ENCODE measurements around the gene OR2S2. TPM values are rescaled to one million over a fixed set of nuclear protein-coding genes. Genes with fewer than 3 reads are reported as not detected.
"Not testable (repeated sequence)": the region's sequence is repeated elsewhere in the genome, so short reads cannot be mapped to it uniquely, and the experiment has no call there.

OR2S2 gene
- total RNA-seq, 1 experiment from 2014 or later: not detected

GRCh38 chr9:35993976-35994720 lies 36.2 kb upstream of the OR2S2 start:
- DNase-seq (ENCODE audit: low spot score): no peak
- ATAC-seq: no peak
- Mint-ChIP-seq H3K4me3 (no peak overlapping the region), H3K9me3 (peaks cover 18% of the 10 kb centered on the region), H3K27me3 (ENCODE audit: low read depth) (peaks cover 27% of the 10 kb centered on the region), H3K27ac (no peak overlapping the region), H3K4me1 (no peaks in the 10 kb centered on the region), H3K36me3 (peaks cover 10% of the 10 kb centered on the region; the same call in 1 of the 2 replicates)
- ChIA-PET CTCF (interaction anchor here (1.0 to 1.9 kb wide), 4 partner anchors 9 to 49 kb away, joined by 3 to 6 read pairs (median 4); no protein-coding TSS in a partner anchor), POLR2A (no interaction called here)
- TF ChIP-seq CDX4 (CRISPR knock-in tag; IDR thresholded peaks at IDR 0.05; ENCODE audit: borderline replicate concordance) (no peak), GRHL2 (CRISPR knock-in tag; IDR thresholded peaks at IDR 0.05; ENCODE audit: insufficient replicate concordance, severe bottlenecking) (no peak), ZNF671 (CRISPR knock-in tag; IDR thresholded peaks at IDR 0.05) (no peak), MLX (CRISPR knock-in tag; IDR thresholded peaks at IDR 0.05) (no peak)

DNA sequence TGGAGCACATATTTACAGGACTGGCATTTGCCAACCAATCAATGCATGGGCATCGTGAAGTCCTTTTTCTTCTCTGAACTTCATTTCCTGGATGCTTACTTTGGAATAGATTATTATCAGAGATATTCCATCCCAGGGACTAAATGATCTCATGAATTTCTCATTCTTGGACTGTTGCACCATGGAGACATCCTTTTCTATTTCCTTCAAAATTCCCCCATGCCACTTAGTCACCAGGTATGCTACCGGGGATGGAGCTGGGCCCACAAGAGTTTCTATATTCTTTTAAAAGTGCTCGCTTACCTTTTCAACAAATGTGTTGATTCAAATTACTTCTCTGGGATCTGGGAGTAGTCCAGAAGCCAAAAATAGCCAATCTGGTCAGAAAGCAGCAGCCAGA lies 35.2 kb upstream of the OR2S2 start:
- POLR2A ChIA-PET; ATAC-seq; H3K4me3 Mint-ChIP-seq; H3K36me3 Mint-ChIP-seq; DNase-seq (ENCODE audit: low spot score); H3K27ac Mint-ChIP-seq; H3K4me1 Mint-ChIP-seq: not testable (repeated sequence)
- CTCF ChIA-PET: interaction anchor here (0.9 to 1.4 kb wide), 2 partner anchors 16 to 30 kb away, joined by 3 to 5 read pairs; no protein-coding TSS in a partner anchor
- peaks cover 10% of the 10 kb centered on the region for H3K9me3 Mint-ChIP-seq
- peaks cover 28% of the 10 kb centered on the region for H3K27me3 Mint-ChIP-seq (ENCODE audit: low read depth)

- Mint-ChIP-seq H3K4me1 (no peaks in the 10 kb centered on the region), H3K27ac (no peak overlapping the region), H3K27me3 (ENCODE audit: low read depth) (peaks cover 28% of the 10 kb centered on the region), H3K4me3 (no peak overlapping the region), H3K36me3 (no peaks in the 10 kb centered on the region), H3K9me3 (no peaks in the 10 kb centered on the region)
- ATAC-seq: no peak
- POLR2A ChIA-PET: no interaction called here
- TF ChIP-seq, protein P1, sequence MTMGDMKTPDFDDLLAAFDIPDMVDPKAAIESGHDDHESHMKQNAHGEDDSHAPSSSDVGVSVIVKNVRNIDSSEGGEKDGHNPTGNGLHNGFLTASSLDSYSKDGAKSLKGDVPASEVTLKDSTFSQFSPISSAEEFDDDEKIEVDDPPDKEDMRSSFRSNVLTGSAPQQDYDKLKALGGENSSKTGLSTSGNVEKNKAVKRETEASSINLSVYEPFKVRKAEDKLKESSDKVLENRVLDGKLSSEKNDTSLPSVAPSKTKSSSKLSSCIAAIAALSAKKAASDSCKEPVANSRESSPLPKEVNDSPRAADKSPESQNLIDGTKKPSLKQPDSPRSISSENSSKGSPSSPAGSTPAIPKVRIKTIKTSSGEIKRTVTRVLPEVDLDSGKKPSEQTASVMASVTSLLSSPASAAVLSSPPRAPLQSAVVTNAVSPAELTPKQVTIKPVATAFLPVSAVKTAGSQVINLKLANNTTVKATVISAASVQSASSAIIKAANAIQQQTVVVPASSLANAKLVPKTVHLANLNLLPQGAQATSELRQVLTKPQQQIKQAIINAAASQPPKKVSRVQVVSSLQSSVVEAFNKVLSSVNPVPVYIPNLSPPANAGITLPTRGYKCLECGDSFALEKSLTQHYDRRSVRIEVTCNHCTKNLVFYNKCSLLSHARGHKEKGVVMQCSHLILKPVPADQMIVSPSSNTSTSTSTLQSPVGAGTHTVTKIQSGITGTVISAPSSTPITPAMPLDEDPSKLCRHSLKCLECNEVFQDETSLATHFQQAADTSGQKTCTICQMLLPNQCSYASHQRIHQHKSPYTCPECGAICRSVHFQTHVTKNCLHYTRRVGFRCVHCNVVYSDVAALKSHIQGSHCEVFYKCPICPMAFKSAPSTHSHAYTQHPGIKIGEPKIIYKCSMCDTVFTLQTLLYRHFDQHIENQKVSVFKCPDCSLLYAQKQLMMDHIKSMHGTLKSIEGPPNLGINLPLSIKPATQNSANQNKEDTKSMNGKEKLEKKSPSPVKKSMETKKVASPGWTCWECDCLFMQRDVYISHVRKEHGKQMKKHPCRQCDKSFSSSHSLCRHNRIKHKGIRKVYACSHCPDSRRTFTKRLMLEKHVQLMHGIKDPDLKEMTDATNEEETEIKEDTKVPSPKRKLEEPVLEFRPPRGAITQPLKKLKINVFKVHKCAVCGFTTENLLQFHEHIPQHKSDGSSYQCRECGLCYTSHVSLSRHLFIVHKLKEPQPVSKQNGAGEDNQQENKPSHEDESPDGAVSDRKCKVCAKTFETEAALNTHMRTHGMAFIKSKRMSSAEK (CRISPR knock-in tag; IDR thresholded peaks at IDR 0.05; ENCODE audit: borderline replicate concordance): no peak
- TF ChIP-seq, protein P2, sequence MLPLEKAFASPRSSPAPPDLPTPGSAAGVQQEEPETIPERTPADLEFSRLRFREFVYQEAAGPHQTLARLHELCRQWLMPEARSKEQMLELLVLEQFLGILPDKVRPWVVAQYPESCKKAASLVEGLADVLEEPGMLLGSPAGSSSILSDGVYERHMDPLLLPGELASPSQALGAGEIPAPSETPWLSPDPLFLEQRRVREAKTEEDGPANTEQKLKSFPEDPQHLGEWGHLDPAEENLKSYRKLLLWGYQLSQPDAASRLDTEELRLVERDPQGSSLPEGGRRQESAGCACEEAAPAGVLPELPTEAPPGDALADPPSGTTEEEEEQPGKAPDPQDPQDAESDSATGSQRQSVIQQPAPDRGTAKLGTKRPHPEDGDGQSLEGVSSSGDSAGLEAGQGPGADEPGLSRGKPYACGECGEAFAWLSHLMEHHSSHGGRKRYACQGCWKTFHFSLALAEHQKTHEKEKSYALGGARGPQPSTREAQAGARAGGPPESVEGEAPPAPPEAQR (CRISPR knock-in tag; IDR thresholded peaks at IDR 0.05): no peak
- TF ChIP-seq JAZF1 (CRISPR knock-in tag; IDR thresholded peaks at IDR 0.05): no peak
- TF ChIP-seq, protein P3, sequence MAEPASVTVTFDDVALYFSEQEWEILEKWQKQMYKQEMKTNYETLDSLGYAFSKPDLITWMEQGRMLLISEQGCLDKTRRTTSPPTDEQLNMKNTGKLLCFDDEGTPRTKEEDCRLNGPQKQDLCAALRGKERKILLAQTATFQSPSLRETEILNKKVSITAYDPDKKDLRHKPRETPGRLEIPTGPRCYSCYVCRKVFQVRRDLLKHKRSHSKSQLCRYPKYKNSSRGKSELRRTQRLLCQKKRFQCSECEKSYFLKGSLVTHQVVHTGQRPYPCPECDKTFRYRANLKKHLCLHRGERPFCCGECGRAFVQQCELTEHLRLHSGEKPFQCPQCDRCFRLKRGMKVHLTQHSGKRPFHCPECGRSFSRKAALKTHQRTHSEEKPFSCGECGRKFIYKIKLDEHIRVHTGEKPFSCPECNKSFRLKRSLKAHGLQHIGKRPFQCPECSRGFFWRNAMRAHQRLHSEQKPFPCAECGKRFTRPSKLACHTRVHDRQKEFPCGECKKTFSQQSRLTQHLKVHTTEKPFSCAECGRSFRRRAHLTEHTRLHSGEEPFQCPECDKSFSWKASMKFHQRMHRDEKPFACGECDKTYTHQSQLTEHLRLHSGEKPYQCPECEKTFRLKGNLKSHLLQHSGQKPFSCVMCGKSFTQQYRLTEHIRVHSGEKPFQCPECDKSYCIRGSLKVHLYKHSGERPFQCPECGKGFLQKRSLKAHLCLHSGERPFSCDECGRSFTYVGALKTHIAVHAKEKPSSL (CRISPR knock-in tag; conservative IDR thresholded peaks at IDR 0.05): no peak
- TF ChIP-seq RORB (CRISPR knock-in tag; IDR thresholded peaks at IDR 0.05): no peak
- TF ChIP-seq HMGA2 (CRISPR knock-in tag; IDR thresholded peaks at IDR 0.05): no peak
- no peak for TF ChIP-seq ATF6 (CRISPR knock-in tag; IDR thresholded peaks at IDR 0.05)
- TF ChIP-seq FOXK1 (CRISPR knock-in tag; IDR thresholded peaks at IDR 0.05): no peak
- TF ChIP-seq, protein P4, sequence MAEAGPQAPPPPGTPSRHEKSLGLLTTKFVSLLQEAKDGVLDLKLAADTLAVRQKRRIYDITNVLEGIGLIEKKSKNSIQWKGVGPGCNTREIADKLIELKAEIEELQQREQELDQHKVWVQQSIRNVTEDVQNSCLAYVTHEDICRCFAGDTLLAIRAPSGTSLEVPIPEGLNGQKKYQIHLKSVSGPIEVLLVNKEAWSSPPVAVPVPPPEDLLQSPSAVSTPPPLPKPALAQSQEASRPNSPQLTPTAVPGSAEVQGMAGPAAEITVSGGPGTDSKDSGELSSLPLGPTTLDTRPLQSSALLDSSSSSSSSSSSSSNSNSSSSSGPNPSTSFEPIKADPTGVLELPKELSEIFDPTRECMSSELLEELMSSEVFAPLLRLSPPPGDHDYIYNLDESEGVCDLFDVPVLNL (CRISPR knock-in tag; IDR thresholded peaks at IDR 0.05; ENCODE audit: borderline replicate concordance, low read depth): no peak
- CTCF ChIA-PET: no interaction called here
- DNase-seq (ENCODE audit: low spot score): no peak
Measured at GRCh38 chr9:35990155-35990554, 32.2 kb upstream of the OR2S2 start.

Measured in WTC11 (cell line).